Caco-2 (cell line): ENCODE data around the gene RHOT2. TPM values are rescaled to one million over a fixed set of nuclear protein-coding genes. Genes with fewer than 3 reads are reported as not detected.

Source experiments
- BruUV-seq: library from RNA; stranded (reverse); fragments of 400-500 nt; replicated peaks from 2 replicates; lab custom pipeline; 2021; lab: Mats Ljungman, UMichigan
- CTCF ChIA-PET: fragments of 300-600 bp; sonication (Branson Sonifier 250); formaldehyde crosslinking; loops from one replicate; lab custom pipeline; 2022; ENCODE audit warnings: antibody characterized with exemption; lab: Charles Lee
- POLR2A ChIA-PET: fragments of 300-600 bp; sonication (Branson Sonifier 250); formaldehyde crosslinking; loops from one replicate; lab custom pipeline; 2022; ENCODE audit warnings: antibody characterized with exemption; lab: Charles Lee
- DNase-seq, 2 experiments: peaks; one replicate each; pipeline versions ENCODE4 v3.0.0 to v3.0.0-alpha.2; 2020 to 2022
- H3K27me3 ChIP-seq: replicated peaks from 2 replicates; pipeline ENCODE4 v1.6.0; 2011; ENCODE audit warnings: low read length; ENCODE audit not compliant: control insufficient read depth, insufficient read depth
- H3K36me3 ChIP-seq: 2 replicates; pipeline ENCODE4 v1.5.1; 2011; ENCODE audit warnings: low read length; ENCODE audit not compliant: control insufficient read depth, insufficient read depth
- H3K4me1 ChIP-seq: fragments of 250-450 bp; sonication (Bioruptor Pico); 2 replicates; pipeline ENCODE4 v1.5.1; 2020; ENCODE audit warnings: mild to moderate bottlenecking
- H3K4me3 ChIP-seq: 2 replicates; pipeline ENCODE4 v1.5.1; 2011; ENCODE audit warnings: low read depth, mild to moderate bottlenecking, control low read depth, low read length
- H3K9me3 ChIP-seq: fragments of 250-450 bp; sonication (Bioruptor Pico); 2 replicates; pipeline ENCODE4 v1.5.1; 2020; ENCODE audit warnings: mild to moderate bottlenecking, moderate library complexity
- H3K27ac Mint-ChIP-seq: one replicate; pipeline ENCODE4 v1.8.0; 2022; ENCODE audit warnings: mixed read lengths; ENCODE audit not compliant: unreplicated experiment
- H3K27me3 Mint-ChIP-seq: one replicate; pipeline ENCODE4 v1.8.0; 2022; ENCODE audit warnings: mixed read lengths; ENCODE audit not compliant: insufficient read depth, unreplicated experiment
- H3K36me3 Mint-ChIP-seq: one replicate; pipeline ENCODE4 v1.8.0; 2022; ENCODE audit warnings: mild to moderate bottlenecking, mixed read lengths; ENCODE audit not compliant: insufficient read depth, unreplicated experiment
- H3K4me1 Mint-ChIP-seq: one replicate; pipeline ENCODE4 v1.8.0; 2022; ENCODE audit warnings: low read depth, mixed read lengths; ENCODE audit not compliant: unreplicated experiment
- H3K4me3 Mint-ChIP-seq: one replicate; pipeline ENCODE4 v1.8.0; 2022; ENCODE audit warnings: mild to moderate bottlenecking, moderate library complexity, mixed read lengths; ENCODE audit not compliant: unreplicated experiment
- H3K9me3 Mint-ChIP-seq: one replicate; pipeline ENCODE4 v1.8.0; 2022; ENCODE audit warnings: mixed read lengths; ENCODE audit not compliant: unreplicated experiment
- CTCF ChIP-seq, 2 experiments: fragments of 200-600 bp in 1 of 2; IDR thresholded peaks; 1 replicate in 1 of 2; 2 replicates in 1 of 2; pipeline versions ENCODE4 v1.5.1 to v1.8.0; 2011 to 2022; ENCODE audit warnings: antibody characterized with exemption in 1 of 2, control low read depth in 1 of 2, inconsistent platforms in 1 of 2, low read depth in 1 of 2, low read length in 1 of 2, mild to moderate bottlenecking in 1 of 2, moderate library complexity in 1 of 2; ENCODE audit not compliant: insufficient read depth in 1 of 2, severe bottlenecking in 1 of 2, unreplicated experiment in 1 of 2
- intact Hi-C: fragments of 100-400 bp; cut with micrococcal nuclease; formaldehyde crosslinking; loops from one replicate; pipeline ENCODE4 v1.10.0; 2022; ENCODE audit not compliant: unreplicated experiment
- total RNA-seq: library from RNA; stranded (reverse); gene quantifications from 2 replicates; pipeline ENCODE4 v1.2.3, GENCODE V29; 2022

The RHOT2 gene
- total RNA-seq, 1 experiment from 2014 or later: 96.7 TPM

GRCh38 chr16:716200-716568, 48.3 kb downstream of the RHOT2 start:
- H3K4me1 ChIP-seq: peaks cover 30% of the 10 kb centered on the region
- ChIA-PET CTCF (interaction anchor here (0.6 to 1.7 kb wide), 5 partner anchors 9 to 72 kb away, joined by 3 to 10 read pairs (median 5); partner anchors contain the start of genes CHTF18, CIAO3 and WDR24), POLR2A (interaction anchor here (1.1 kb wide), 1 partner anchor 12 kb away, joined by 4 read pairs; no protein-coding TSS in a partner anchor)
- DNase-seq: no peak
- no TSS peak for BruUV-seq
- H3K9me3 ChIP-seq: no peaks in the 10 kb centered on the region
- no peaks in the 10 kb centered on the region for H3K36me3 ChIP-seq
- TF ChIP-seq CTCF (IDR thresholded peaks at IDR 0.05; ENCODE audit: insufficient read depth in 1 of 2, low read depth in 1 of 2, low read length in 1 of 2, severe bottlenecking in 1 of 2, unreplicated experiment in 1 of 2): no peak
- peak overlapping the region; percentile 29 for H3K4me3 ChIP-seq
- no peaks in the 10 kb centered on the region for H3K27me3 ChIP-seq
- Mint-ChIP-seq H3K4me3 (peak overlapping the region; percentile 66), H3K9me3 (no peaks in the 10 kb centered on the region), H3K4me1 (peaks cover 7% of the 10 kb centered on the region), H3K36me3 (peaks cover 17% of the 10 kb centered on the region), H3K27ac (no peak overlapping the region), H3K27me3 (no peaks in the 10 kb centered on the region)
- intact Hi-C loops: loop anchor here (10.0 kb wide), 1 partner anchor 69 kb away; the partner anchor contains the start of genes CHTF18 and RPUSD1

GRCh38 chr16:716768-717325, 48.9 kb downstream of the RHOT2 start:
- Histone ChIP-seq H3K9me3 (no peaks in the 10 kb centered on the region), H3K4me3 (no peak overlapping the region), H3K36me3 (no peaks in the 10 kb centered on the region), H3K27me3 (no peaks in the 10 kb centered on the region), H3K4me1 (peaks cover 34% of the 10 kb centered on the region)
- Mint-ChIP-seq H3K36me3 (peaks cover 17% of the 10 kb centered on the region), H3K27ac (no peak overlapping the region), H3K27me3 (no peaks in the 10 kb centered on the region), H3K9me3 (no peaks in the 10 kb centered on the region), H3K4me1 (peaks cover 7% of the 10 kb centered on the region), H3K4me3 (peak overlapping the region; percentile 66)
- intact Hi-C loops: loop anchor here (10.0 kb wide), 1 partner anchor 68 kb away; the partner anchor contains the start of genes CHTF18 and RPUSD1
- DNase-seq: no peak
- TF ChIP-seq CTCF (IDR thresholded peaks at IDR 0.05; ENCODE audit: insufficient read depth in 1 of 2, low read depth in 1 of 2, low read length in 1 of 2, severe bottlenecking in 1 of 2, unreplicated experiment in 1 of 2): no peak
- no TSS peak for BruUV-seq
- ChIA-PET CTCF (no interaction called here), POLR2A (interaction anchor here (1.1 kb wide), 1 partner anchor 11 kb away, joined by 4 read pairs; no protein-coding TSS in a partner anchor)

GRCh38 chr16:717450-718245, 49.7 kb downstream of the RHOT2 start:
- H3K4me3 ChIP-seq: no peak overlapping the region
- peaks cover 37% of the 10 kb centered on the region for H3K4me1 ChIP-seq
- no peak overlapping the region for H3K4me3 Mint-ChIP-seq
- peaks cover 3% of the 10 kb centered on the region for H3K4me1 Mint-ChIP-seq
- H3K27ac Mint-ChIP-seq: no peak overlapping the region
- no peaks in the 10 kb centered on the region for H3K36me3 ChIP-seq
- intact Hi-C loops: loop anchor here (10.0 kb wide), 1 partner anchor 67 kb away; the partner anchor contains the start of genes CHTF18 and RPUSD1
- no peak for TF ChIP-seq CTCF (IDR thresholded peaks at IDR 0.05; ENCODE audit: insufficient read depth in 1 of 2, low read depth in 1 of 2, low read length in 1 of 2, severe bottlenecking in 1 of 2, unreplicated experiment in 1 of 2)
- H3K9me3 Mint-ChIP-seq: no peaks in the 10 kb centered on the region
- no peaks in the 10 kb centered on the region for H3K27me3 ChIP-seq
- peaks cover 14% of the 10 kb centered on the region for H3K36me3 Mint-ChIP-seq
- DNase-seq: no peak
- no peaks in the 10 kb centered on the region for H3K27me3 Mint-ChIP-seq
- CTCF ChIA-PET: no interaction called here
- POLR2A ChIA-PET: no interaction called here
- H3K9me3 ChIP-seq: no peaks in the 10 kb centered on the region
- no TSS peak for BruUV-seq
